ENCODE results near the gene VWA5A. TPM values are rescaled to one million over a fixed set of nuclear protein-coding genes. Genes with fewer than 3 reads are reported as not detected.

VWA5A gene
- total RNA-seq, 4 donors from 2014 or later, result 14.1 to 46.1 (median 20.4) TPM

GRCh38 chr11:124096364-124096763 is 18.9 kb upstream of the VWA5A start:
- TF ChIP-seq, protein P1, sequence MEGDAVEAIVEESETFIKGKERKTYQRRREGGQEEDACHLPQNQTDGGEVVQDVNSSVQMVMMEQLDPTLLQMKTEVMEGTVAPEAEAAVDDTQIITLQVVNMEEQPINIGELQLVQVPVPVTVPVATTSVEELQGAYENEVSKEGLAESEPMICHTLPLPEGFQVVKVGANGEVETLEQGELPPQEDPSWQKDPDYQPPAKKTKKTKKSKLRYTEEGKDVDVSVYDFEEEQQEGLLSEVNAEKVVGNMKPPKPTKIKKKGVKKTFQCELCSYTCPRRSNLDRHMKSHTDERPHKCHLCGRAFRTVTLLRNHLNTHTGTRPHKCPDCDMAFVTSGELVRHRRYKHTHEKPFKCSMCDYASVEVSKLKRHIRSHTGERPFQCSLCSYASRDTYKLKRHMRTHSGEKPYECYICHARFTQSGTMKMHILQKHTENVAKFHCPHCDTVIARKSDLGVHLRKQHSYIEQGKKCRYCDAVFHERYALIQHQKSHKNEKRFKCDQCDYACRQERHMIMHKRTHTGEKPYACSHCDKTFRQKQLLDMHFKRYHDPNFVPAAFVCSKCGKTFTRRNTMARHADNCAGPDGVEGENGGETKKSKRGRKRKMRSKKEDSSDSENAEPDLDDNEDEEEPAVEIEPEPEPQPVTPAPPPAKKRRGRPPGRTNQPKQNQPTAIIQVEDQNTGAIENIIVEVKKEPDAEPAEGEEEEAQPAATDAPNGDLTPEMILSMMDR (IDR thresholded peaks at IDR 0.05; ENCODE audit: low read depth), result no peak

- TF ChIP-seq, protein P1 (IDR thresholded peaks at IDR 0.05; ENCODE audit: low read depth), result no peak
Measured at GRCh38 chr11:124098141-124098540, 17.1 kb upstream of the VWA5A start.

- TF ChIP-seq, protein P1 (IDR thresholded peaks at IDR 0.05; ENCODE audit: low read depth), result no peak
Measured at GRCh38 chr11:124101737-124102136, 13.5 kb upstream of the VWA5A start.

GRCh38 chr11:124108156-124108555 is 7.1 kb upstream of the VWA5A start:
- TF ChIP-seq, protein P1 (IDR thresholded peaks at IDR 0.05; ENCODE audit: low read depth), result no peak

DNA sequence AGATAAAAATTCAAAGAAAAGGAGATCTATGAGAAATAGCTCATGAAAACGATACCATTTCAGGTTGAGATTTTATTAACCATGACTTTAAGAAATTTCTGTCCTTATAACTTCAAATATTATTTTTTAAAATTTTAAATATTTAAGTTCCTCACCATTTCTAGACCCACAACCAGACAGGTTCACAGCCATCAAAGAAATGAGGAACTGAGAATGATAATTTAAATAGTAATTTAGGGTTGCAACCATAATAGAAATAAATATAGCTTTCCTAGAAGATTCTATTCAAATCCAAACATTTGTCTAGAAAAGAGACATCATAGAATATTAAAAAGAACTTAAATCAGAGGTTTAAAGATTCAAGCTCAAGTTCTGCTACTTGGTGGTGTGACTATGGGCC is 5.9 kb upstream of the VWA5A start:
- TF ChIP-seq, protein P1 (IDR thresholded peaks at IDR 0.05; ENCODE audit: low read depth), result no peak

DNA sequence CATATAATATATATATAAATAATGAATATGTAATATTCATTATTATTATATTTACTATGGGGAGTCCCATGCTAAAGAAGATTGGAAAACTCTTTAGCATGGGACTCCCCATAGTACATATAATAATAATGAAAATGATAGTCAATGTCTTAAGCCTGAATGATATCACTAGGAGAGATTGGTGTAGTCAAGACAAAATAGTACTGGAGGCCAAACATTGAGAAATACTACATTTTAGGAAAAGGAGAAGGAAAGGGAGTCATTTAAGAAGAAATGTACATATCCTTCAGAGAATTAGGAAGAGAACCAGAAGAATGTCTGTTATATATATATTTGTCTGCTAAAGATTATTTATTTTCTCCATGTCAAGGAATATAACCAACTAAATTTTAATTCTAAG is 5.0 kb upstream of the VWA5A start:
- TF ChIP-seq, protein P1 (IDR thresholded peaks at IDR 0.05; ENCODE audit: low read depth), result no peak

GRCh38 chr11:124113890-124114289 is 1.4 kb upstream of the VWA5A start:
- TF ChIP-seq, protein P1 (IDR thresholded peaks at IDR 0.05; ENCODE audit: low read depth), result no peak
